GM08714 (cell line): ENCODE data around the gene TGFBR1.

ENCODE experiments used
- H3K4me3 ChIP-seq: fragments of 200-500 bp; sonication (Bioruptor generic); 2 replicates; pipeline ENCODE4 v1.5.1; 2014; ENCODE audit warnings: mild to moderate bottlenecking, low read length, inconsistent platforms
- ZNF274 ChIP-seq: IDR thresholded peaks from 2 replicates; pipeline ENCODE4 v1.6.1; 2012; ENCODE audit warnings: mild to moderate bottlenecking, low read depth, low read length

Gene TGFBR1

GRCh38 chr9:99146574-99146973 lies 41.7 kb downstream of the TGFBR1 start:
- H3K4me3 ChIP-seq: no peak overlapping the region
- TF ChIP-seq ZNF274: no peak

GRCh38 chr9:99147177-99147576 lies 42.3 kb downstream of the TGFBR1 start:
- H3K4me3 ChIP-seq: no peak overlapping the region
- TF ChIP-seq ZNF274: no peak

GRCh38 chr9:99150451-99151171 lies 45.7 kb downstream of the TGFBR1 start:
- no peak overlapping the region for H3K4me3 ChIP-seq
- no peak for TF ChIP-seq ZNF274

- no peak overlapping the region for H3K4me3 ChIP-seq
- no peak for TF ChIP-seq ZNF274
Measured at GRCh38 chr9:99154356-99154755, 49.4 kb downstream of the TGFBR1 start.

GRCh38 chr9:99155736-99156135 lies 50.8 kb downstream of the TGFBR1 start:
- H3K4me3 ChIP-seq: no peak overlapping the region
- TF ChIP-seq ZNF274: no peak

GRCh38 chr9:99158629-99159028 lies 53.7 kb downstream of the TGFBR1 start:
- no peak overlapping the region for H3K4me3 ChIP-seq
- no peak for TF ChIP-seq ZNF274

GRCh38 chr9:99160173-99160572 lies 55.3 kb downstream of the TGFBR1 start:
- H3K4me3 ChIP-seq: no peak overlapping the region
- no peak for TF ChIP-seq ZNF274

- H3K4me3 ChIP-seq: no peak overlapping the region
- no peak for TF ChIP-seq ZNF274
Measured at GRCh38 chr9:99162759-99163364, 57.9 kb downstream of the TGFBR1 start.

GRCh38 chr9:99166149-99166548 lies 61.2 kb downstream of the TGFBR1 start:
- no peak overlapping the region for H3K4me3 ChIP-seq
- no peak for TF ChIP-seq ZNF274

- no peak for TF ChIP-seq ZNF274
Measured at GRCh38 chr9:99167119-99167518, 62.2 kb downstream of the TGFBR1 start.

GRCh38 chr9:99167694-99168093 lies 62.8 kb downstream of the TGFBR1 start:
- TF ChIP-seq ZNF274: no peak
- H3K4me3 ChIP-seq: no peak overlapping the region

More at GRCh38 chr9:99167119-99167518, 62.2 kb downstream of the TGFBR1 start:
- H3K4me3 ChIP-seq: no peak overlapping the region

- TF ChIP-seq ZNF274: no peak
- no peak overlapping the region for H3K4me3 ChIP-seq
Measured at GRCh38 chr9:99169086-99169485, 64.2 kb downstream of the TGFBR1 start.

GRCh38 chr9:99169982-99170761 lies 65.3 kb downstream of the TGFBR1 start:
- H3K4me3 ChIP-seq: no peak overlapping the region
- TF ChIP-seq ZNF274: no peak

- no peak for TF ChIP-seq ZNF274
Measured at GRCh38 chr9:99171225-99172123, 66.6 kb downstream of the TGFBR1 start.

More at GRCh38 chr9:99171225-99172123, 66.6 kb downstream of the TGFBR1 start:
- no peak overlapping the region for H3K4me3 ChIP-seq
